Lower leg skin (tissue), 3 donors: ENCODE results near the gene PPFIA1.

ENCODE experiments used
- CTCF ChIP-seq, 3 donors: fragments of 450-650 bp; IDR thresholded peaks; one replicate each; pipeline ENCODE4 v1.5.1; 2016; ENCODE audit warnings: antibody characterized with exemption in 3 of 3, mild to moderate bottlenecking in 3 of 3, moderate library complexity in 2 of 3
- POLR2A ChIP-seq, 2 donors: fragments of 450-650 bp; IDR thresholded peaks; one replicate each; pipeline ENCODE4 v1.6.1; 2016 to 2017; ENCODE audit warnings: antibody characterized with exemption in 2 of 2, mild to moderate bottlenecking in 1 of 2, moderate library complexity in 1 of 2

- TF ChIP-seq POLR2A (IDR thresholded peaks at IDR 0.05) (no peak), CTCF (IDR thresholded peaks at IDR 0.05) (no peak)
Measured at GRCh38 chr11:70296681-70297080, 26.2 kb downstream of the PPFIA1 start.
